Memory B cell (primary cell): ENCODE measurements around the gene HNF1A.
A peak's percentile ranks its signal among the peaks of the same experiment; 100 is the strongest.
"Not testable (repeated sequence)": the region's sequence is repeated elsewhere in the genome, so short reads cannot be mapped to it uniquely, and the experiment has no call there.

Source experiments
- ATAC-seq: fragments of 150-1000 bp; cut with Tn5 transposase; 2 replicates; pipeline ENCODE4 v1.10.0; 2021; ENCODE audit warnings: low read depth, mild to moderate bottlenecking, moderate library complexity
- DNase-seq, 2 donors: peaks; one replicate each; pipeline ENCODE4 v3.0.0; 2022; ENCODE audit warnings: low spot score in 2 of 2
- H3K27ac Mint-ChIP-seq: one replicate; pipeline ENCODE4 v1.8.0; 2022; ENCODE audit warnings: mild to moderate bottlenecking, moderate library complexity, mixed read lengths
- H3K27me3 Mint-ChIP-seq: one replicate; pipeline ENCODE4 v1.8.0; 2022; ENCODE audit warnings: mixed read lengths
- H3K36me3 Mint-ChIP-seq: one replicate; pipeline ENCODE4 v1.8.0; 2022; ENCODE audit warnings: mild to moderate bottlenecking, mixed read lengths
- H3K4me1 Mint-ChIP-seq: one replicate; pipeline ENCODE4 v1.8.0; 2022; ENCODE audit warnings: mixed read lengths
- H3K4me3 Mint-ChIP-seq: one replicate; pipeline ENCODE4 v1.8.0; 2022; ENCODE audit warnings: mild to moderate bottlenecking, moderate library complexity, mixed read lengths
- H3K9me3 Mint-ChIP-seq: one replicate; pipeline ENCODE4 v1.8.0; 2022; ENCODE audit warnings: mixed read lengths

HNF1A gene

DNA sequence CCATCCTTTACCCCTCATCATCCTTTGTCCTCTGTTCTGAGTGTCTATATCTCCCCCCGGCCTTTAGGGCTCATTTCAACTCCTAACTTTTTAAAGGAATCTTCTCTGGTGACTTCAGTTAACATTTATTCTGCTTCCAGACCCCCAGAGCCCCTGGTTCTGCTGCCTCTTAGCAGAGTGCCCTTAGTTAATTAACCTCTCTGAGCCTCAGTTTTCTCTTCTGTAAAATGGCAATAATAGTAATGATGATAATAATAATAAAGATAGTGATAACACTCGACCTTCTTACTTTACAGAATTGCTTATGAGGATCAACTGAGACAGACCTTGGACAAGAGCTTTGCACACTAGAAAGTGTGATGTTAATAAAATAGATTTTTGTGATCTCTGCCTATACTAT lies 44.4 kb downstream of the HNF1A start:
- Mint-ChIP-seq H3K9me3 (no peaks in the 10 kb centered on the region), H3K4me1 (no peaks in the 10 kb centered on the region), H3K27ac (no peak overlapping the region), H3K27me3 (peaks cover 3% of the 10 kb centered on the region), H3K4me3 (no peak overlapping the region), H3K36me3 (peaks cover 1% of the 10 kb centered on the region)
- ATAC-seq, result no peak
- no peak for DNase-seq

DNA sequence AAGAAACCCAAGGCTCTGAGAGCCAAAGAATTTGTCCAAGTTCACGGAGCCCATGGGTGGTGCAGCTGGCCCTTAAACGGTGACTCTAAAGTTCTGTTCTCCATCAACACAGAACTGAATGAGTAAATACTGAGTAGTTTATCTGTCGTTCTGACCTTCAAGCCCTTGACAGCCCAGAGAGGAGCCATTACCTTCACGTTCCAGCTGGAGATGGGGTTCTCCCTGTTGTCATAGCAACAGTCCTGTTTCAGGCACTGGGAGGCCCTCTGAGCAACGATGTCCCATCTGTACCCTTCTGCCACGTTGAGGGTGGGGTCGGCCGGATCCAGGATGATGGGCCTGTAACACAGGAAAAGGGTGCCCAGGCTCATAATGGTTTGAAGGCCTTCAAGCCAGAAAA lies 45.5 kb downstream of the HNF1A start:
- no peaks in the 10 kb centered on the region for H3K9me3 Mint-ChIP-seq
- peaks cover 1% of the 10 kb centered on the region for H3K36me3 Mint-ChIP-seq
- no peaks in the 10 kb centered on the region for H3K4me1 Mint-ChIP-seq
- no peak for DNase-seq
- no peak overlapping the region for H3K4me3 Mint-ChIP-seq
- H3K27me3 Mint-ChIP-seq, result peaks cover 3% of the 10 kb centered on the region
- H3K27ac Mint-ChIP-seq, result no peak overlapping the region
- no peak for ATAC-seq

DNA sequence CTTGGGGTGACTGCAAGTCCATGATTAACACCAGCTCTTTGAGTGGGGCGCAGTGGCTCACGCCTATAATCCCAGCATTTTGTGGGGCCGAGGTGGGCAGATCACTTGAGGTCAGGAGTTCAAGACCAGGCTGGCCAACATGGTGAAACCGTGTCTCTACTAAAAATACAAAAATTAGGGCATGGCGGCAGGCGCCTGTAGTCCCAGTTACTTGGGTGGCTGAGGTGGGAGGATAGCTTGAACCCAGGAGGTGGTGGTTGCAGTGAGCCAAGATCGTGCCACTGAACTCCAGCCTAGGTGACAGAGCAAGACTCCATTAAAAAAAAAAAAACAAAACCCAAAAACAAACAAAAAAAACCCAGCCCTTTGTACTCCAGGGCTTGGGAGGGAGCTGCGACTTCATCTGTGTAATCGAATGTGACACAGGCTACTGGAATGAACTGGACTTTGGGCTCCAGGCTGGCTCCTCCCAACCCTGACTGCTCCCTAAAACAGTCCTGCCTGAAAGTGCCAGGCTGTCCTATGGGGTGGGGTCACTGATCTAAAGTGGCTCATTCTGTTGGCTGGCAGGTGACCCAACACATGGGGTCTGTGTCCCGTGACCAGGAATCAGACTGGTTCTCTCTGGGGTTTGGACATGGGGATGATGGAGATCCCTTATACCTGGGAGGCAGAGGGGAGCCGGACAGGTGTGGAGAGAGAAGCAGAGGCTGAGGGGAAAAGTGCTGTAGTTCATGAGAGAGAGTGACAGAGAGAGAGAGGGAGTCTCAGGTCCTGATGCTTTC lies 47.3 kb downstream of the HNF1A start:
- peaks cover 3% of the 10 kb centered on the region for H3K27me3 Mint-ChIP-seq
- no peaks in the 10 kb centered on the region for H3K9me3 Mint-ChIP-seq
- H3K4me3 Mint-ChIP-seq, result no peak overlapping the region
- peaks cover 1% of the 10 kb centered on the region for H3K36me3 Mint-ChIP-seq
- ATAC-seq, result no peak
- no peak overlapping the region for H3K27ac Mint-ChIP-seq
- no peaks in the 10 kb centered on the region for H3K4me1 Mint-ChIP-seq
- DNase-seq, result no peak

DNA sequence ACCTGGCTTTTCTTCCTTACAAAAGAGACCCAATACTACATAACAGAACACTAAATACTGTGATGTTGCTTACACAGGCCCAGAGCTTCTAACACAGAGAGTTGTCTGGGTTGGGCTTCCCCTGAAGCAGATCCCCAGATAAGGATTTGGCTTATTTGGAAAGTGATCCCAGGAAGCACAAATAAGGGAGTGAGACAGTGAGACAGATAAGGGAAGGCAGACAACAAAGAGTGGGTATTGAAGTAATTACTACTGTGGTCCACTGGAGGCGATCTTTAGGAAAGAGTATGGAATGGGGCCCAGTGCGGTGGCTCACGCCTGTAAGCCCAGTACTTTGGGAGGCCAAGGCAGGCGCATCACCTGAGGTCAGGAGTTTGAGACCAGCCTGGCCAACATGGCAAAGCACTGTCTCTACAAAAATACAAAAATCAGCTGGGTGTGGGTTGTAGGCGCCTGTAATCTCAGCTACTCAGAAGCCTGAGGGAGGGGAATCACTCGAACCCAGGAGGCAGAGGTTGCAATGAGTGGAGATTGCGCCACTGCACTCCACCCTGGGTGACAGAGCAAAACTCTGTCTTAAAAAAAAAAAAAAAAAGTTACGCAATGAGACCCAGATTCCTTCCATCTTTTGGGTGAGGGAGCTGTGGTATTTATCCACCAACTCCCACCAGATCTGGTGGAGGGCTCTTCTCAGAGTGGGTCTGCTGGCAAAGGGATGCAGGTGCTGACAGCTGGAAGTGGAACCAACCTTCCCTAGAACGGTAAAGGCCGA lies 48.1 kb downstream of the HNF1A start:
- Mint-ChIP-seq H3K4me3 (no peak overlapping the region), H3K36me3 (peaks cover 1% of the 10 kb centered on the region)
- ATAC-seq, result no peak

DNA sequence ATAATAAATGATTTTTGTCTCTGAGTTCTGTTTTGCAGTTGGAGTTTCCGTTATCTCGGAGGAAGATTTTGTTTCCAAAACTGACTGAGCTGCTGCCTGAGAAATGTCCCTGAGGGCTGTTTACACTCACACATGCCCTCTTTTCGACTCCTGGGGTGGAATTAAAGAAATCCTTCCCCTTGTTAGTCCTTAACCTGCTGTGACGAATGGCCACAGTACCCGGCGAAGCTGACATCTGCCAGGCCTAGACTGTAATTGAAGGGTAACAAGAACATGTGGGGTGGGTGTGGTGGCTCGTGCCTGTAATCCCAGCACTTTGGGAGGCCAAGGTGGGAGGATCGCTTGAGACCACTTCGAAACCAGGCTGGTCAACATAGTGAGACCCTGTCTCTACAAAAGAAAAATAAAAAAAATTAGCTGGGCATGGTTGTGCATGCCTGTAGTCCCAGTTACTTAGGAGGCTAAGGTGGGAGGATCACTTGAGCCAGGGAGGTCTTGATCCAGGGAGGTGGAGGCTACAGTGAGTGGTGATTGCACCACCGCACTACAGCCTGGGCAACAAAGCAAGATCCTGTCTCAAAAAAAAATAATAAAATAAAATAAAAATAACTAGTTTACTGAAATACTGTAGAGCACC lies 52.4 kb downstream of the HNF1A start:
- Mint-ChIP-seq H3K36me3 (no peaks in the 10 kb centered on the region), H3K27ac (no peak overlapping the region)

More for the DNA sequence above, 48.1 kb downstream of the HNF1A start:
- DNase-seq, result no peak
- peaks cover 3% of the 10 kb centered on the region for H3K27me3 Mint-ChIP-seq
- H3K9me3 Mint-ChIP-seq, result no peaks in the 10 kb centered on the region
- no peaks in the 10 kb centered on the region for H3K4me1 Mint-ChIP-seq
- no peak overlapping the region for H3K27ac Mint-ChIP-seq

DNA sequence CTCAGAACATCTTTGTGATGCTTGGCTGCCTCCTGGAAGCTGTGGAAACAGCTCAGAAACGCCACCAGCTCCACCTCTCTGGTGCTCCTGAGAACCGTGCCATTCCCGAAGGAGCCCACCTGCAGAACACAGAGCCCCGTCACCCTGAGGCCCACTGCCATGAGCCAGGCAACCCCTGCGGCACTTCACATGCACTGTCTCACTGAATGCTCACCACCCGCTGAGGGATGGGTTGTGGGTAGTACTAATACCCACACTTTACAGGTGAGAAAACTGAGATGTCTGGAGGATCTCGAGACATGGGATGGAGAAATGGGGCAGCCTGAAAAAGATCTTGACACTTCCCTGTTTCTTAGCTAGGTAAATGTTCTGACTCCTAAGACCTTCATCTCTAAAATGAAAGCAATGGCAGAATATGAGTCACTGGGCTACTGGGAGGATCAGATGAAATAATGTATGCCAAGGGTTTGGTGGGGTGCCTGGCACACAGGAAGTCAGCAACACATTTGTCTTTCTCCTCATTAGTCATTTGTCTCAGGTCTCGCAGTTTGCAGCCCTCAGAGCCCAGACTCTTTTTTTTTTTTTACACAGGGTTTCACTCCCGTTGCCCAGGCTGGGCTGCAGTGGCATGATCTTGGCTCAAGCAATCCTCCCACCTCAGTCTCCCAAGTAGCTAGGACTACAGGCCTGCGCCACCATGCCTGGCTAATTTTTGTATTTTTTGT lies 55.4 kb downstream of the HNF1A start:
- ATAC-seq, result no peak
- peaks cover 12% of the 10 kb centered on the region for H3K27me3 Mint-ChIP-seq
- no peak for DNase-seq
- H3K9me3 Mint-ChIP-seq, result no peaks in the 10 kb centered on the region
- H3K27ac Mint-ChIP-seq, result no peak overlapping the region
- H3K36me3 Mint-ChIP-seq, result no peaks in the 10 kb centered on the region
- H3K4me3 Mint-ChIP-seq, result no peak overlapping the region
- peaks cover 11% of the 10 kb centered on the region for H3K4me1 Mint-ChIP-seq

More for the DNA sequence above, 52.4 kb downstream of the HNF1A start:
- peaks cover 12% of the 10 kb centered on the region for H3K27me3 Mint-ChIP-seq
- DNase-seq (no peak), ATAC-seq (no peak)
- H3K9me3 Mint-ChIP-seq, result no peaks in the 10 kb centered on the region
- no peak overlapping the region for H3K4me3 Mint-ChIP-seq
- H3K4me1 Mint-ChIP-seq, result no peaks in the 10 kb centered on the region

DNA sequence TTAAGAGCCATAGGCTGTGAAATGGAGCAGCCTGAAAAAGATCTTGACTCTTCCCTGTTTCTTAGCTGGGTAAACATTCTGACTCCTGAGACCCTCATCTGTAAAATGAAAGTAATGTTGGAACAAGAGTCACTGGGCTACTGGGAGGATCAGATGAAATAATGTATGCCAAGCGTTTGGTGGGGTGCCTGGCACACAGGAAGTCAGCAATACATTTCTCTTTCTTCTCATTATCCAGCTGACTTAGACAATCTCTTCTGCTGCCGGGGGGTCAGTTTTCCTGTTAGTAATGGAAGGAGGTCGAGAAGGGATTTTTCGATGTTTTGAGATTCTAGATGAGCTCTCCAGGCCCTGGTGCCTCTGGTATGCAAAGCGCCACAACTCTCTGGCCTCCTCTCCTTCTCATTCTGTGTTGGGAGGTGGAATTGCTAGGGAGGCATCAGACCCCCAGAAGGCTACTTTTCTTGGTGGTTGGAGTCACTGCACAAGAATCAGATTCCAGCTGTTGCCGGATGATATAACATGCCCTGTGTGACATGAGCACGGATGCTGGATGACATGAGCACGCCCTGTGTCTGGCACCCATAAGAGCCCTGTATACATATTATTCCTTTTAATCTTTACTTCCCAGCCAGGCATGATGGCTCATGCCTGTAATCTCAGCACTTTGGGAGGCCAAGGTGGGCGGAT lies 56.4 kb downstream of the HNF1A start:
- no peaks in the 10 kb centered on the region for H3K9me3 Mint-ChIP-seq
- H3K27me3 Mint-ChIP-seq, result peaks cover 14% of the 10 kb centered on the region
- no peak overlapping the region for H3K27ac Mint-ChIP-seq
- no peak overlapping the region for H3K4me3 Mint-ChIP-seq
- H3K36me3 Mint-ChIP-seq, result no peaks in the 10 kb centered on the region
- peaks cover 16% of the 10 kb centered on the region for H3K4me1 Mint-ChIP-seq
- DNase-seq, result no peak
- ATAC-seq, result no peak

DNA sequence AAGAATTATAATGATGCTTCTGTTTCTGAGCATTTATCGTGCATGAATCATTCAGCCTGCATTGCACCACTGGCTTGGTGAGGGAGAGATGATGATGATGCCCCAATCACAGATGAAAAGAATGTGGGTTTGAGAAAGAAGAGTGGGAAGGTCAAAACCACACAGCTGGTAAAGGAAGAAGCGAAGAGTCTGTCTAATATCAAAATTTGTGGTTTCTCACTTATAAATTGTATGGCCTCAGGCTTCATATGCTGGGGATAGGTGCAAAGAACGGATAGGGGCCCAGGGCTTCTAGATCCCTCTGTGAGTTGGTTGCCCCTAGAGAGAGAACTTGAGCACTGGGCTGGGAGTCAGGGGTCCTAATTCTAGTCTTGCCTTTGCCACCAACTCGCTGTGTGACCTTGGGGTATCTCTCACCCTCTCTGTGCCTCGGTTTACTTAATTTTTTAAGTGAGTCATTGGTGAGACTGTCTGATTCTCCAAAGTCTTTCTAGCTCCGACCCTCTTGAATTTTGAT lies 58.5 kb downstream of the HNF1A start:
- ATAC-seq, result no peak
- peaks cover 16% of the 10 kb centered on the region for H3K4me1 Mint-ChIP-seq
- H3K27me3 Mint-ChIP-seq, result peaks cover 23% of the 10 kb centered on the region
- H3K36me3 Mint-ChIP-seq, result no peaks in the 10 kb centered on the region
- no peak overlapping the region for H3K27ac Mint-ChIP-seq
- no peak overlapping the region for H3K4me3 Mint-ChIP-seq
- no peaks in the 10 kb centered on the region for H3K9me3 Mint-ChIP-seq
- DNase-seq, result no peak

DNA sequence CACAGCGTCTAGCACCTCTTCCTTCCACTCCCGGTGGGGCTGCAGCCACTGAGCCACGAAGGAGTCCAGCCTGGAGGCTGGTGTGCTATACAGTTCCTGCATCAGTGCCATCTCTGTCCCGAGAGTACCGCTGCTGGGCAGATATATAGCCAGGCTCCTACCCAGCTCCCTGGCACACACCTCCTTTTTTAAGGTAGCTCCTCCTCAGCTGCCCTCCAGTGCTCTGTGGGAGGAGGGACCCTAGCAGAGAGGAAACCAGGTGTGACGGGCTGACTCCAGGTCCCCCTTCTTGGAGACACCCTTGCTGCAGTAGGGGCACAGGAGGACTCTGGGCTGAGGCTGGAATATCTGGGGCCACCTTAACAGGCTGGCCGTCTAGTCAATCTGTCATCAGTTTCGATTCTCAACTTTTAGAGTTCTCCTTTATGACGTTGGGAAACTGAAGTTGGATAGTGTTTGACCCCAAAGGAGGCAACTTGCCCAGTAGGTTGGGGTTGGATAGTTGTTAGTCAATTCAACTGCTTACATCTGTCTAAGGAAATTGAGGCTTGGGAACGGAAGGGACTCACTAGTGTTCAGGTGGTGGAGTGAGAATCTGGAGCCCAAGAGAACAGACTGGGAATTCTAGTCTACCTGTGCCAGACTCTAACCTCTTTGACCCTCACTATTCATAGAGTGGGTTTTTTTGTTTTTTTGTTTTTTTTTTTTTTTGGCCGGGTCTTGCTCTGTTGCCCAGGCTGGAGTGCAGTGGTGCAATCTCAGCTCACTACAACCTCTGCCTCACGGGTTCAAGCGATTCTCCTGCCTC lies 60.7 kb downstream of the HNF1A start, which contains the start of gene OASL:
OASL (minus strand) TSS at position 386 of the 808 bp plus-strand sequence; CDS start at position 111, 275 bp downstream.
- ATAC-seq, result peak; percentile 79
- H3K36me3 Mint-ChIP-seq, result no peaks in the 10 kb centered on the region
- peaks cover 30% of the 10 kb centered on the region for H3K27me3 Mint-ChIP-seq
- H3K27ac Mint-ChIP-seq, result peak within 1 kb of the TSS; percentile 35
- H3K4me3 Mint-ChIP-seq, result peak within 1 kb of the TSS; percentile 92
- no peaks in the 10 kb centered on the region for H3K9me3 Mint-ChIP-seq
- peak; percentile 23 to 46 for DNase-seq
- H3K4me1 Mint-ChIP-seq, result peaks cover 16% of the 10 kb centered on the region

DNA sequence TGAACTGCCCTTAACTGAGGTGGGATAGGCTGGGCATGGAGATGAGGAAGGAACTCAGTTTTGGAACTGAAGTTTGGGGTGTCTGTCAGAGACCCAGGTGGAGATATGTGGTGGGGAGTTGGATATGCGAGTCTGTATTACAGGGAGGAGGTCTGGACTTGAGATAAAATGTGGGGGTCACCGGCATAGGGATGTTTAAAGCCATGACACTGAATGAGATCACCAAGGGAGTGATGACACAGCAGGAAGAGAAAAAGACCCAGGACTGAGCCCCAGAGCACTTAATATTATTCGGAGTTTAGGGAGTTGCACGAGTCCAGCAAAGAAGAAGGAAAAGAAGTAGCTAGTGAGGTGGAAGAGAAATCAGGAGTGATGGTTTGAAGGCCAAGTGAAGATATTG lies 64.7 kb downstream of the HNF1A start:
- Mint-ChIP-seq H3K9me3 (no peaks in the 10 kb centered on the region), H3K27me3 (peaks cover 33% of the 10 kb centered on the region), H3K27ac (no peak overlapping the region), H3K4me1 (peaks cover 10% of the 10 kb centered on the region), H3K36me3 (no peaks in the 10 kb centered on the region), H3K4me3 (no peak overlapping the region)
- no peak for ATAC-seq
- DNase-seq, result no peak

DNA sequence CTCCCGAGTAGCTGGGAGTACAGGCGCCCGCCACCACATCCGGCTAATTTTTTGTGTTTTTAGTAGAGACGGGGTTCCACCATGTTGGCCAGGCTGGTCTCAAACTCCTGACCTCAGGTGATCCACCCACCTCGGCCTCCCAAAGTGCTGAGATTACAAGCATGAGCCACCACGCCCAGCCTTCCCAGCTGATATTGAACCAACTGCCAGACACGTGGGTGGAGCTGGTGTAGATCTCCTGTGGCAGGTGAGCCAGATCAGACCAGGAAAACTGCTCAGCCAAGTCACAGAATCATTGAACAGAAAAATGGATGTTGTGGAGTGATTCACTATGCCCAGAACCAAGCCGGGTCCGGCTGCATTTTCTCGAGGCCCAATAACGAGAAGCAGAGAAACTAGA lies 69.1 kb downstream of the HNF1A start:
- peaks cover 31% of the 10 kb centered on the region for H3K27me3 Mint-ChIP-seq
- not testable (repeated sequence) for ATAC-seq, H3K4me3 Mint-ChIP-seq, H3K4me1 Mint-ChIP-seq, H3K9me3 Mint-ChIP-seq, H3K36me3 Mint-ChIP-seq, H3K27ac Mint-ChIP-seq, DNase-seq

DNA sequence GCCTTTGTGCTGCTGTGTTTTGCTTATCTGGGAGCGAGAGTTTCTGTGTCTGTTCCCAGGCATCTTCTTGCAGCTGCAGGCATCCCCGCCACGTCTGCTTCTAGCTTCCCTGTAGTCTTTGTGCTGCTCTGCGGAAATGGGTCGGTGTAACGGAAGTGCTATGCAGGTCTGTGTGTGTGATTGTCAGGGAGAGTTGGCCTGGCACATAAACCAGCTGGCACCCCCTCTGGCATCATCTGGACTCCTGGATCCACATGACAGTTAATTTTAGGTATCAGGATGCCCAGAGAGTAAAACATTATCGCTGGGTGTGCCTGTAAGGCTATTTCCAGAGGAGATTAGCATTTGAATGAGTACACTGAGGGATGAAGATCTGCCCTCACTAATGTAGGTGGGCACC lies 70.1 kb downstream of the HNF1A start:
- no peak overlapping the region for H3K4me3 Mint-ChIP-seq
- no peak for DNase-seq
- H3K27me3 Mint-ChIP-seq, result peaks cover 26% of the 10 kb centered on the region
- H3K9me3 Mint-ChIP-seq, result no peaks in the 10 kb centered on the region
- no peaks in the 10 kb centered on the region for H3K36me3 Mint-ChIP-seq
- H3K27ac Mint-ChIP-seq, result no peak overlapping the region
- no peak for ATAC-seq
- no peaks in the 10 kb centered on the region for H3K4me1 Mint-ChIP-seq
